HG03442 (cell line): Measurements from ENCODE around the gene ANKRD23.
"Not testable (repeated sequence)": the region's sequence is repeated elsewhere in the genome, so short reads cannot be mapped to it uniquely, and the experiment has no call there.

Experiments used
- ATAC-seq: cut with Tn5 transposase; IDR thresholded peaks from one replicate; pipeline ENCODE4 v1.9.1; 2021; ENCODE audit warnings: mild to moderate bottlenecking, moderate library complexity; ENCODE audit not compliant: unreplicated experiment

Gene ANKRD23

DNA sequence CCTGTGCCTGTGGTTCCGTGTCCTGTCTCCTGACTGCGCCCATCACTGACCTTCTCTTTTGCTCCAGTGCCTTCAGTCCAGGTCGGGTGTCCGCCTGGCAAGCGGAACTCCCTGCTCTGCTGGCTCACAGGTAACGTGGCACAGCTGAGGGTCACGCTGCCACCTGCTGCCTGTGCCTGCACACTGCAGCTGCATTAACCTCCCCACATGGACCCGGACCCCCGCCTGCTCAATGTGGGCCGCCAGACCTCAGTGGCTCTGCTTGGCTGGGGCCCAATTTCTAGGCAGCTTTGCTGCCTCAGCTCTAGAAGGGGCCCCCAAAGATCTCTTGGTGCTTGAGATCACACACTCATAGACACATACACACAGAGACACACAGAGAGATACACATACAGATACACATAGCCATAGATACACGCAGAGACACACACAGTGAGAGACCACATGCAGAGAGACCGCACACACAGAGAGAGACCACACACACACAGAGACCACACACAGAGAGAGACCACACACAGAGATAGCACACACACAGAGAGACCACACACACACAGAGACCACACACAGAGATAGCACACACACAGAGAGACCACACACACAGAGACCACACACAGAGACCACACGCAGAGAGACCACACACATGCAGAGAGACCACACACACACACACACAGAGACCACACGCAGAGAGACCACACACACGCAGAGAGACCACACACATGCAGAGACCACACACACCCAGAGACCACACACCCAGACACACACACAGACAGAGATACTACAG, 42.6 kb downstream of the ANKRD23 start:
- peak; percentile 66 for ATAC-seq

DNA sequence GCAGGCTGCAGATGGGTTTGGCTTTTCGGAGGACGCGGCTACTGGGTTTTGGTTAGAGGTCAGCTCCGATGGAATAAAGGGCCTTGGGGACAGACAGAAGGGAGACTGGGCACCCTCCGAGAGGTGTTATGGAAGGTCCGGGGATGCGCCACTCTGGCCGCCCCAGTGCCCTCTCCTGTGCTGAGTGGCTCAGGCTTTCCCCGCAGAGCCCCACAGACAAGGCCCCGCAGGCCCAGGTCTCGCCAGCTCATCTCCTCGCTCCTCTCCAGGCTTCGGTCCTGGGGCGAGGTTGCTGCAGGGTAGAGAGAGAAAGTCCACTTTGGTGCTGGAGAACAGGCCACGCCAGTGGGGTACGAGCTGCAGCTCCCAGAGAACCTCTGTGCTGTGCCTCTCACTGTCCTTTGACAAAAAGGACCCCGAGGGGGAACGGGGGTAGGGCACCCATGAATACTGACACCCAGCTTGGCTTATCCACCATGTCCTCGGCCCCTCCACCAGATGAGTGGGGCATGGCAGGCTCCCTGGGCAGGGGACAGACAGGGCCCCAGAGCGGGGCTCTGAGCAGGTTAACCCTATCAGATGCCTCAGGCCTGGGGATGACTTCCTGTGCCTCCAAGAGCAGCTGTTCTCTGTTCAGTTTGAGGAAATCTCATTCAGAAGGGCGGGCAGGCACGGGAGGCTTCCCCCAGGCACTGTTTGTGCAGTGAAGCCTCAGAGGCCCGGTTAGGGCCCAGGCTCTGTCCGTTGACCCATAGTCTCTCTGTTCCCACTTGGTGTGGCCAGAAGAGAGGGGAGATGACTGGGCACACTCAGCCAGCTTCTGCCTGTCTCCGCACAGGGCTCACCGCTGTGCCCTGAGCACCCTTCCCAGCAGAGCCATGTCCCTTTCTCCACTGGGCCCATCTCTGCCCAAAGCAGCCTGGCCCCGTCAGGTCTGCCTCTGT, 43.5 kb downstream of the ANKRD23 start:
- ATAC-seq = peak; percentile 21

DNA sequence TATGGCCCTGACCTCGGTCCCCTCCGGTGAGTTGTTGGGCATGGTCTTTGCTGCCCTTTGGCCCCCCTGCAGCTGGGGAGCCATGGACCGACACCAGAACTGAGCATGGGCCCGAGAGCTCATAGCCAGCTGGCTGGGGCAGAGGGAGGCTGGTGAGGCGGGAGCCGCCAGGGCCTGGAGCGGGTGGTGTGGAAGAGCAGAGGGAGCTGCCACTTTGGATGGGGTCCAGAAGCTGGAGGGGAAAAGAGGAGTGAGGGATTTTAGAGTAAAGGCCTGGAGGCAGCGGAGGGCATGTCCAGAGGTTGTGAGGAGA, 44.2 kb downstream of the ANKRD23 start:
- no peak for ATAC-seq

DNA sequence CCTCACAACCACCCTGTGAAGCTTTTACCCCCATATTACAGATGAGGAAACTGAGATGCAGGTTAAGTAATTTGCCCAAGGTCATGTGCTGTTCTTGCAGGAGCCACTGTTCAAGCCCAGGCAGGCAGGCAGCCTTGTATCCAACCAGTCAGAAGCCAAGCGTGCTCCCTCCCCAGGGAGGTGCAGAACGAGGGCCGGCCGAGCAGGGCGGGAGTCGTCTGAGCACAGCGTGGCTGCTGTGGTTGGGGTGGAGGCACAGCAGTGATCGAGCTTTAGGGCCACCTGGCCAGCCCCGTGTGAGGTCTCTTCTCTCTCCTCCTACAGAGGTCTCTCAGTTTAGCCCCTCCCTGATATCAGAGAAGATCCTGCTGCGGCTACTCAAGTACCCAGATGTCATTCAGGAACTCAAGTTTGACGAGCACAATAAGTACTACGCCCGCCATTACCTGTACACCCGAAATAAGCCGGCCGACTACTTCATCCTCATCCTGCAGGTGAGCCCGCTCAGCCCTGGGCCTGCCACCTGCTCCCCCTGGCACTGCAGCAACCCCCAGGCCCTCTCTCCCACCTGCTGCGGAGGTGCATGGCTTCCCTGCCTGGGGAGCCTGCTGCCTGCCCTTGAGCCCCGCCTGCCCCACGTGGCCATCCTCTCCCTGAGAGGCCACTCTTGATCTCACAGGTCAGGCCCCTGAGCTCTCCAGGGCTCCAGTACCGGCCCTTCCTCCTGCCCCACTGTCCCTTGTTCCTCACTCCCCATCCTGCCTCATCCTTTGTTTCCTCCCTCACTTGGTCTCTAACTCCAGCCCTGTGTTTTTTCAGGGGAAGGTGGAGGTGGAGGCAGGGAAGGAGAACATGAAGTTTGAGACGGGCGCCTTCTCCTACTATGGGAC, 44.8 kb downstream of the ANKRD23 start:
- ATAC-seq = no peak

DNA sequence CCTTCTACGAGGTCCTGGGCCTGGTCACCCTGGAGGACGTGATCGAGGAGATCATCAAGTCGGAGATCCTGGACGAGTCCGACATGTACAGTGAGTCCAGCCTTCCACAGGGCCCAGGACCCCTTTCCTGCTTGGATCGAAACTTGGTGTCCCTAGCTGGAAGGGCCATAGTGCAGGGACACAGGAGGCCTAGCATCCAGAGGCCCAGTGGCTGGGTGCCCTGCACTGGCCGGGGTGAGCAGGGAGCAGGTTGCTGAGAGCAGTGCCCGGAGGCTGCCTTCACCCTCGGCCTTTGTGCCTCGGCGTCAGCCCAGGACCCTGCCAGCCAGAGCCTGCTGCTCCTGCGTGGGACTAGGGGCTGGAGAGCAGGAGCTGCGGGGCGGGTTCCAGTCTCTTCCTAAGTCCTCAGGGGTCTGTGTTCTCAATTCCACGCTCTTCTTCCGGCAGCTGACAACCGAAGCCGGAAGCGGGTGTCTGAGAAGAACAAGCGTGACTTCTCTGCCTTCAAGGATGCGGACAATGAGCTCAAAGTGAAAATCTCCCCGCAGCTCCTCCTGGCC, 46.7 kb downstream of the ANKRD23 start:
- ATAC-seq = no peak

DNA sequence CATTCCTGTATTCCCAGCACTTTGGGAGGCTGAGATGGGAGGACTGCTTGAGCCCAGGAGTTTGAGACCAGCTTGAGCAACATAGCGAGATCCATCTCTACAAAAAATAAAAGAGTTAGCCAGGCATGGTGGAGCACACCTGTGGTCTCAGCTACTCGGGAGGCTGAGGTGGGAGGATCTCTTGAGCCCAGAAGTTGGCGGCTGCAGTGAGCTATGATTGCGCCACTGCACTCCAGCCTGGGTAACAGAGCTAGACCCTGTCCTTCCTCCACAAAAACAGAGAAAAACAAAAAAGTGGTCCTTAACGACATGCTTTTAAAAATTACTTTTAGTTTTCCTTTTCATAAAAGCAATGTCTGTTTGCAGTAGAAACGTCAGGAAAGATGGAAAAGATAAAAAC, 47.3 kb downstream of the ANKRD23 start:
- not testable (repeated sequence) for ATAC-seq

DNA sequence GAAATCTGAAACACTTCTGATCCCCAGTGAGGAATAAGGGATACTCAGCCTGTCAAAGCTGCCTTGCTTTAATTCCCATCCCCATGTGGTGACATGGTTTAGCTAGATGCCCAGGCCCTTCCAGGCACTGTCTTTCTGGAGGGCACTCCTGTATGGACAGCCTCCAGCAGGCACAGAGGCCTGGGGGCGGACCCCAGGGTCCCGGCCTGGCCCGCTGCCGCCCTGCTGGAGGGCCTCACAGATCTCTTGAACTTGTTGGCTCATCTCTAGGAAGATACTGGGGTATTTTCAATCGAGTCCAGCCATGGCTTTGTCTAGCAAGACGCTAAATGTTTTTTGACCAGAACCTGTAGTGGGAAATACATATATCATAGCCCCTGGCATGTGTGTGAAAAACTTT, 48.7 kb downstream of the ANKRD23 start:
- no peak for ATAC-seq

DNA sequence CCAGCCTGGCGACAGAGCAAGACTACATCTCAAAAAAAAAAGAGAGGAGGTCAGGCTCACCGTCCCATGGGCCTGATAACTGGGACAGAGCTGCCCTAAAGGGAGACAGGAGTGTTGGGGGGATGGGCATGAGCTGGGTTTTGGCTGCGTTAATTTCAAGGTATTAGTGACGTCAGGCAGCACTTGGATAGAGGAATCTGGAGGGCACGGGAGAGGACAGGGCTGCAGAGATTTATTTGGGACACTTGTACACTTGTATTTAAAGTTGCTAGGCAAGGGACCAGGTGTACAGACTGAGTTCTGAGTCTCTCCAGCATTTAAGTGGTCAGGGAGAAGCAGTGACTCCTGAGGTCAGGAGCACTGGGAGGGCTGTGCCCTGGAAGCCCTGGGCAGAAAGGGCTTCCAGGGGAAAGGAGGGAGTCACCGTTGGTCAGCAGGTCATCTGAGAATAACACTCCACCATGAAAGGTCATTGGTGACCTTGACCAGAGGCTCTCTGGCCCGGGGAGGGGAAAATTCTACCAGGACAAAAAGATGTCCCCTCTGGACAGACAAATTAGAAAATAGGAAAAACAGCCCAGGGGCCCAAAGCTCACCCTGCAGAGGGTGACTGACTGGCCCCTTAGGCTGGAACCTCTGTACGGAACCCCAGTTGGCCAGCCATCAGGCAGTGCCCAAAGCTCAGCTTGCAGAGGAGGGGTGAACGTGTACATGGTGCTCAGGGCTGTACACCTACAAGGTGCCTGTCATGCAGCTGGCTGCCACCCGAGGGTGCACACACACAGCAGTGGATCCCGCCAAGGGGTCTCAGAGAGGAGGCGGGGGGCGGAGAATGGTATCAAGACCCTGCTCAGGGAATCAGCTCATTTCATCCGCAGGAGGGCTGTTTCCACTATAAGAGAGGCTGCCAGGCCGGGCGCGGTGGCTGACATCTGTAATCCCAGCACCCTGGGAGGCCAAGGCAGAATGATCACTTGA, 50.8 kb downstream of the ANKRD23 start:
- no peak for ATAC-seq

DNA sequence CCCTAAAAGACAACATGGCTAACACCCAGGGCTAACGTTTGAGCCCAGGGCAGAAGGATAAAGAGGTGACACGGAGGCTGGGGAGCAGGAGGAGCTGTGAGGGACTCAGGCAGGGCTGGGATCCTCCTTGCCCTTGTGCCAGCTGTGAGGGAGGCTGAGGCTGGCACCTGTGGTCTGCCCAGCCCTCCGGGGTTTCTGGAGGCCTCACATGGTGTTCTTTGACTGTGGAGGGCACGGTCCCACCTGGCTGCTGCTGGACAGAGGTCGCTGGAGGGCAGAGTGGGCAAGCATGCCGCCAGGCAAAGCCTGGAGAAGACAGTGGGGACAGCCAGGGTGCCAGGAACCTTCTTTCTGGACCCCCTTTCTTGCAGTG, 54.6 kb downstream of the ANKRD23 start:
- ATAC-seq = no peak

DNA sequence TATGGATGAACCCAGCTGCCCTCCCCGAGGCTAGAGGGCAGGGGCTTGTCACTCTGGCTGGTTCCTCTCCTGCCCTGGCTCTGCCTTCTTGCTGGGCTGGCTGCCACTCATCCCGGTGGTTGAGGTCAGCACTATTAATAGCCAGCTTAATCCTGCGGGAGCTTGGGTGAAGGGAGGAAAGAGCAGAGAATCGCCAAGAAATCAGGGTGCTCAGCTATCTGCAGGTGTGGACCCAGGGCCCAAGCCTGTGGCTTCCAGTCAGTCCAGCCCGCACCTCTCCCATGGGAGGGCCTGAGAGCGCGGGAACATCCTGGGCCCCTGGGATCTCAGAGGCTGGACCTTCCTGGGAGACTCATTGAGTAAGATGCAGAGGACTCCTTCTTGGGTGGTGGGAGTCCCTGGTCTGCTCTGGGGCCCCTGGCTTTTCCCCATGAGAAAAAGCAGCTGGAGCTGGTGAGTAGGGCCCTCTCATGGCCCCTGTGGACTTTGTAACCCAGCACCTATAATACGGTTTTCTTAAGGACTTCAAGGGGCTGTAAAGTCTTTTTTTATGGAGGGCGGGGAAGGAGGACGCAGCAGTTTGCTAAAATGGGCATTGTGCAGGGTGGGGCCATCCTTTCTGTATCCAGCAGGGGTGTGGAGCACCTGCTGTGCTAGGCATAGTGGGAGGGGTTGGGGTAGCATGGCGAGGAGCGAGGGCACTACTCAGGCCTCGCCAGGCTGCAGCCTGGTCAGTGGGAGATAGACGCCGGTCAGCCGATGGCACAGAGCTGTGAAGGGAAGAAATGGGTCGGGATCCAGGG, 55.2 kb downstream of the ANKRD23 start:
- no peak for ATAC-seq
